Aorta (tissue), 5 donors: ENCODE results near the gene CALM1. TPM values are rescaled to one million over a fixed set of nuclear protein-coding genes. Genes with fewer than 3 reads are reported as not detected.

Experiments used
- ATAC-seq: fragments of 200-7000 bp; cut with Tn5 transposase; one replicate; pipeline ENCODE4 v1.9.1; 2022; ENCODE audit warnings: moderate library complexity; ENCODE audit not compliant: low FRiP score
- DNase-seq, 2 donors: peaks; one replicate each; pipeline ENCODE4 v3.0.0-alpha.2; 2020
- H3K27ac ChIP-seq, 2 donors: one replicate each; pipeline ENCODE4 v1.5.1; 2013; ENCODE audit warnings: low read length in 2 of 2, mild to moderate bottlenecking in 2 of 2, moderate library complexity in 2 of 2, control low read depth in 1 of 2, inconsistent platforms in 1 of 2, low read depth in 1 of 2
- H3K27me3 ChIP-seq, 2 donors: one replicate each; pipeline ENCODE4 v1.6.1; 2013; ENCODE audit warnings: control low read depth in 1 of 2, low read length in 1 of 2, mild to moderate bottlenecking in 1 of 2, moderate library complexity in 1 of 2; ENCODE audit not compliant: insufficient read depth in 2 of 2, control insufficient read depth in 1 of 2
- H3K36me3 ChIP-seq, 2 donors: one replicate each; pipeline ENCODE4 v1.6.1; 2013; ENCODE audit warnings: control low read depth in 1 of 2, low read length in 1 of 2, mild to moderate bottlenecking in 1 of 2; ENCODE audit not compliant: insufficient read depth in 2 of 2, control insufficient read depth in 1 of 2
- H3K4me1 ChIP-seq, 2 donors: one replicate each; pipeline ENCODE4 v1.6.1; 2013; ENCODE audit warnings: low read length in 2 of 2, control low read depth in 1 of 2, mild to moderate bottlenecking in 1 of 2, moderate library complexity in 1 of 2; ENCODE audit not compliant: insufficient read depth in 2 of 2, control insufficient read depth in 1 of 2
- H3K4me3 ChIP-seq, 2 donors: one replicate each; pipeline ENCODE4 v1.5.1; 2013; ENCODE audit warnings: low read length in 2 of 2, control low read depth in 1 of 2, mild to moderate bottlenecking in 1 of 2
- H3K9me3 ChIP-seq: one replicate; pipeline ENCODE4 v1.6.1; 2013; ENCODE audit warnings: mild to moderate bottlenecking, low read length; ENCODE audit not compliant: control insufficient read depth
- WGBS, 2 donors: extraction: QIAGEN DNeasy Blood & Tissue Kit; methylation state at CpG; one replicate each; pipeline ENCODE4 v1.1.7; 2013; 5-methylcytosine and 5-hydroxymethylcytosine counted together
- intact Hi-C, 2 donors: fragments of 100-400 bp; cut with DNase I; formaldehyde crosslinking; loops; one replicate each; pipeline versions ENCODE4 v1.14.2 to v1.15.0; 2022
- polyA plus RNA-seq, 2 donors: library from polyadenylated mRNA; stranded (reverse); fragments of 200-250 nt; gene quantifications; one replicate each; pipeline ENCODE4 v1.2.3, GENCODE V29; 2013
- total RNA-seq, 2 donors: library from RNA; stranded (reverse); fragmentation: NEBNext Ultra II Directional; extraction: Animal tissue kit (Norgen Biotek cat#: 25700); gene quantifications; one replicate each; pipeline ENCODE4 v1.2.1, GENCODE V29; 2021
- donor health status: healthy with polysubstance abuse.
- donor health status: Bipolar disorder and iron deficiency.
- donor health status: DM: no; HTN: no; CAD: no.
- donor health status: DM: no; HTN: no; CAD: no.
- donor health status: DM: yes; HTN: yes; CAD: no.

CALM1 gene
- total and polyA plus RNA-seq, 4 donors: 279 to 595 (median 466) TPM

- H3K27me3 ChIP-seq: no peaks in the 10 kb centered on the region
- no peak for DNase-seq
- no peak overlapping the region for H3K27ac ChIP-seq
- no peak for ATAC-seq
- H3K9me3 ChIP-seq: no peaks in the 10 kb centered on the region
- H3K4me1 ChIP-seq: no peaks in the 10 kb centered on the region
- no peak overlapping the region for H3K4me3 ChIP-seq
- 93 to 96% methylated on average over 3 of the region's 3 CpGs for WGBS, 2 donors
- intact Hi-C loops: no loop called here
- H3K36me3 ChIP-seq: no peaks in the 10 kb centered on the region
Observed at GRCh38 chr14:90429236-90429635, 32.4 kb downstream of the CALM1 start.

GRCh38 chr14:90429754-90430153, 32.9 kb downstream of the CALM1 start:
- ATAC-seq (no peak), DNase-seq (no peak)
- Histone ChIP-seq H3K27me3 (no peaks in the 10 kb centered on the region), H3K27ac (no peak overlapping the region), H3K4me3 (no peak overlapping the region), H3K36me3 (no peaks in the 10 kb centered on the region), H3K9me3 (no peaks in the 10 kb centered on the region), H3K4me1 (no peaks in the 10 kb centered on the region)
- 69% methylated on average over 4 of the region's 4 CpGs for WGBS, 2 donors
- intact Hi-C loops: no loop called here

DNA sequence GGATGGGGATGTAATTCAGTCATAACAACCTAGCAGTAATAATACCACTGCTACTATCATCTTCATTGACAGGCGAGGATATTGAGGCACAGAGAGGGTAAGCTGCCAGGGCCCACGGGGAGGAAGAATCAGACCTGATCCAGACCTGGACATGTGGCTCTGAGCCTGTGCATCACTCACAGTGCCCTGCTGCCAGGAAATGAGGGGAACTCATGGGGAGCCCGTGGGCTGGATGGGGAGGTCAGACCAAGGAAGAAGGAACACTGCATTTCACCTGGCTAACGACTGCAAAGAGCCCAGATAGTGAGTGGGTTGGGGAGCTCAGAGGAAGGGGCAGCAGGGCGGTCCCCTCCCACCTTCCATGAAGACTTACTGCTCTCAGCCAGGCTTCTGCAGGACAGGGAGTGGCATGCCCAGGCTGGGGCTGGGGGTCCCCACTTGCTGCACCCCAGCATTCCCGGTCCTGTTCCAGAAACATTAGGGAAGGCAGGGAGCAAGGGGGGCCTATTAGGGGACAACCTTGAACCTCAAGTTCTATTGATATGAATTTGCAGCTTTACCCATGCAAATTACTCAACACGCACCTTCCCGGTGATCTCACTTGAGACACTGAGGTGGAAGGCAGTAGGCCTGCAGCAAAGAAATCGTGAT, 37.7 kb downstream of the CALM1 start:
- WGBS, 2 donors: 90 to 95% methylated on average over 9 of the region's 9 CpGs
- peak in 1 of 2 donors; percentile 46 for DNase-seq
- Histone ChIP-seq H3K4me1 (no peaks in the 10 kb centered on the region), H3K36me3 (no peaks in the 10 kb centered on the region), H3K27ac (no peak overlapping the region), H3K9me3 (no peaks in the 10 kb centered on the region), H3K27me3 (no peaks in the 10 kb centered on the region), H3K4me3 (no peak overlapping the region)
- intact Hi-C loops: no loop called here
- no peak for ATAC-seq

DNA sequence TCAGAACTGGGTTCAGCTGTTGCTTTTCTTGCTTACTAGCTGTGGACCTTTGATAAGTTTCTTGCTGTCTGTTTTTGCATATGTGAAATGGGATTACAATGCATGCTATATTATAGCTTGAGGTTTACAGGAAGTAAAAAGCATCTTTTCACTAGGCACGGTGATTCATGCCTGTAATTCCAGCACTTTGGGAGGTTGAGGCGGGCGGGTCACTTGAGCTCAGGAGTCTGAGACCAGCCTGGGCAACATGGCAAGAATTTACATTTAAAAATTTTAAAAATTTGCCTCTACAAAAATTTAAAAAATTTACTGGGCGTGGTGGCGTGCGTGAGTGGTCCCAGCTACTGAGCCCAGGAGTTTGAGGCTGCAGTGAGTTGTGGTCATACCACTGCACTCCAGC, 42.0 kb downstream of the CALM1 start:
- WGBS, 2 donors: 94 to 96% methylated on average over 6 of the region's 6 CpGs
- intact Hi-C loops: no loop called here
- no peaks in the 10 kb centered on the region for H3K36me3 ChIP-seq

GRCh38 chr14:90440021-90440451, 43.2 kb downstream of the CALM1 start:
- ATAC-seq (no peak), DNase-seq (no peak)
- no peak overlapping the region for H3K4me3 ChIP-seq
- H3K9me3 ChIP-seq: no peaks in the 10 kb centered on the region
- no peaks in the 10 kb centered on the region for H3K36me3 ChIP-seq
- no peak overlapping the region for H3K27ac ChIP-seq
- WGBS, 2 donors: 66 to 73% methylated on average over 5 of the region's 5 CpGs
- H3K27me3 ChIP-seq: no peaks in the 10 kb centered on the region
- intact Hi-C loops: no loop called here
- no peaks in the 10 kb centered on the region for H3K4me1 ChIP-seq

More for the DNA sequence above, 42.0 kb downstream of the CALM1 start:
- H3K27ac ChIP-seq: no peak overlapping the region
- H3K27me3 ChIP-seq: no peaks in the 10 kb centered on the region
- ATAC-seq (no peak), DNase-seq (no peak)
- no peaks in the 10 kb centered on the region for H3K9me3 ChIP-seq
- H3K4me1 ChIP-seq: no peaks in the 10 kb centered on the region
- no peak overlapping the region for H3K4me3 ChIP-seq

- no peaks in the 10 kb centered on the region for H3K9me3 ChIP-seq
- H3K4me3 ChIP-seq: no peak overlapping the region
- no peaks in the 10 kb centered on the region for H3K36me3 ChIP-seq
- no peaks in the 10 kb centered on the region for H3K27me3 ChIP-seq
- intact Hi-C loops: no loop called here
- ATAC-seq (no peak), DNase-seq (no peak)
- H3K4me1 ChIP-seq: no peaks in the 10 kb centered on the region
- 84 to 87% methylated on average over 2 of the region's 2 CpGs for WGBS, 2 donors
- H3K27ac ChIP-seq: no peak overlapping the region
Observed at GRCh38 chr14:90440592-90440991, 43.8 kb downstream of the CALM1 start.

DNA sequence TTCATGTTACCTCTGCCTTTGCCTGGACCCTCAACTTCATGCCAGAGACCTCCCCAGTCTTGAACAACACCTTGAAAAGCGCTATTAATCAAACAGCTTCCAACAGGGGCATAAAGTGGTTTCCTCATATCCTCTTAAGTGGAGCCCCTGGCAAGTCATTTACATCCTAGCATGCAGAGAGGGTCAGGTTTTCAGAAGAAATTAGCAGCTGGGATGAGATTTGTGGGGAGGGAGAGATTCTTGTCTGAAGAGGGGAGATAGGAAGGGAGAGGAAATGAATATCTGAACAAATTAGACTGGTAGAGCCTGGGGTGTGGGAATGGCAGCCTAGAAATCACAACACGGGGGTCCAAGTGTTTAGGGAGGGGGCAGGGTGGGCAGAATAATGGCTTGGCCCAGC, 45.6 kb downstream of the CALM1 start:
- Histone ChIP-seq H3K4me1 (no peaks in the 10 kb centered on the region), H3K27ac (no peak overlapping the region), H3K27me3 (no peaks in the 10 kb centered on the region), H3K36me3 (no peaks in the 10 kb centered on the region), H3K4me3 (no peak overlapping the region), H3K9me3 (no peaks in the 10 kb centered on the region)
- ATAC-seq (no peak), DNase-seq (no peak)
- intact Hi-C loops: no loop called here
- WGBS, 2 donors: 62 to 79% methylated on average over 2 of the region's 2 CpGs

DNA sequence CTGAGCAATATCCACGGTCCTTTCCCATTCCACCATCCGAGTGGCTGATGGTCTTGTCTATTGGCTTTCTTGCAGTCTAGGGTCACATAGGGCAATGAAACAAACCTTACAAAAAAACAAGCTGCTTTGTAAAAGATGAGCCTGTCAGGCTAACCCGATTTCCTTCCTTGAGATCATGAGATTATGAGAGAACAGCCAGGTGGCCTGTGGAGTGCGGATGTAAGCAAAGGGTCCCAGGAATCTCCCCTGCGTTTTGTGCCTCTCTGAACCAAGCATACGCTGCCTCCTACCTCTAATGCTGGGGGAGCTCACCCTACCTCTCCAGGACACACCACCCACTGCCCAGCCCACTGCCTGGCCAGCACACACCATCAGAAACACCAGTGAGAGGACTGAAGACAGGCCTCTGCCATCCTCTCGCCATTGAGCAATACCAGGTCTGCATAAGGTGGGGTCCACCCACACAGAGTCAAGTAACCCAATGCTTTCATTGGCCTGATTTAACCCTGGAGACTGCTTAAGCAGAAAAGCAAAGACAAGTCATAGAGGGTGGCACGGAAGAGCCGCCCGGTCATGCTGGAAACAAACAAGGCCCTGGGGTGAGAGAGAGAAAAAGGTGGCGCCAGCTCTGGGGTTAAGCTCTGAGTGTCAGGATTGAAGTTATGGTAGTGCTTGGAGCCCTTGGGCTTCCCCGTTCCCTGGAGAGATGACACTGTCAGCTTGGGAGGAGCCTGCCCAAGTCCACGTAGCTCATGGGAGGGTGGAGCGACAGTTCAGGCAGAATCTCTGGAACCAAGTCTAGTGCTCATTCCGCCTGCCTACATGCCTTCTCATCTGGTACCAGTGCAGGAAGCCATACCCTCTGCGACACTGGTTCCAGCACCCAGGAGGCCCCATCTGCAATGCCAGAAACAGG, 46.6 kb downstream of the CALM1 start:
- H3K9me3 ChIP-seq: peaks cover 5% of the 10 kb centered on the region
- intact Hi-C loops: no loop called here
- no peaks in the 10 kb centered on the region for H3K36me3 ChIP-seq
- no peaks in the 10 kb centered on the region for H3K27me3 ChIP-seq
- 88 to 93% methylated on average over 16 of the region's 16 CpGs for WGBS, 2 donors
- ATAC-seq (no peak), DNase-seq (peak in 1 of 2 donors; percentile 24)
- H3K4me3 ChIP-seq: no peak overlapping the region
- H3K27ac ChIP-seq: no peak overlapping the region
- H3K4me1 ChIP-seq: no peaks in the 10 kb centered on the region
